ENCODE measurements around the gene ZNF213.

Gene ZNF213

GRCh38 chr16:3092501-3092941 is 42.3 kb upstream of the ZNF213 start:
- no peak for DNase-seq
- H3K36me3 ChIP-seq (ENCODE audit: control insufficient read depth, insufficient read depth, low read length) = no peaks in the 10 kb centered on the region
- H3K4me3 ChIP-seq (ENCODE audit: insufficient read depth, low read depth, low read length, poor library complexity, severe bottlenecking) = no peak overlapping the region
- H3K9me3 ChIP-seq (ENCODE audit: control insufficient read depth, low read length) = no peaks in the 10 kb centered on the region
- no peak overlapping the region for H3K27ac ChIP-seq (ENCODE audit: insufficient read depth, low read length, poor library complexity, severe bottlenecking)
- H3K4me1 ChIP-seq (ENCODE audit: control insufficient read depth, insufficient read depth, low read length, poor library complexity, severe bottlenecking) = peaks cover 33% of the 10 kb centered on the region
- no peaks in the 10 kb centered on the region for H3K27me3 ChIP-seq (replicated peaks; ENCODE audit: control insufficient read depth, insufficient read depth, low read length, poor library complexity, severe bottlenecking)

- peaks cover 27% of the 10 kb centered on the region for H3K4me1 ChIP-seq (ENCODE audit: control insufficient read depth, insufficient read depth, low read length, poor library complexity, severe bottlenecking)
Observed at GRCh38 chr16:3094289-3095027, 40.4 kb upstream of the ZNF213 start.

DNA sequence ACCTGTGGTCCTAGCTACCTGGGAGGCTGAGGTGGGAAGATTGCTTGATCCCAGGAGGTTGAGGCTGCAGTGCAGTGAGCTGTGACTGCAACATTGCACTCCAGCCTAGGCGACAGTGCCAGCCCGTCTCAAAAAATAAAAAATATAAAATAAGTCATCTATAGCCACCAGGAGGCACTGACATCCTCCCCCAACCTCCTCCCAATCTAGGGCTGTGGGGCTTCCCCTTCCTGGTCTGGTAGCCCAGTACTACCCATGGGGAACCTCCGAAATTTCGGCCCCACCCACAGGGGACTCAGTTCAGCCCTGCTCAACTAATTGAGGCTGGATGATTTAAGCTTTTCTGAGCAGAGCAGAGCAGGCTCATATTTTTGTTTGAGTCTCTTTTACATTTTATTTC is 39.0 kb upstream of the ZNF213 start:
- H3K27ac ChIP-seq (ENCODE audit: insufficient read depth, low read length, poor library complexity, severe bottlenecking) = peak overlapping the region; percentile 9
- H3K27me3 ChIP-seq (replicated peaks; ENCODE audit: control insufficient read depth, insufficient read depth, low read length, poor library complexity, severe bottlenecking) = no peaks in the 10 kb centered on the region
- H3K4me3 ChIP-seq (ENCODE audit: insufficient read depth, low read depth, low read length, poor library complexity, severe bottlenecking) = no peak overlapping the region
- no peaks in the 10 kb centered on the region for H3K9me3 ChIP-seq (ENCODE audit: control insufficient read depth, low read length)
- DNase-seq = peak; percentile 47 to 63 (median 52)
- H3K4me1 ChIP-seq (ENCODE audit: control insufficient read depth, insufficient read depth, low read length, poor library complexity, severe bottlenecking) = peaks cover 33% of the 10 kb centered on the region
- no peaks in the 10 kb centered on the region for H3K36me3 ChIP-seq (ENCODE audit: control insufficient read depth, insufficient read depth, low read length)

More at GRCh38 chr16:3094289-3095027, 40.4 kb upstream of the ZNF213 start:
- H3K36me3 ChIP-seq (ENCODE audit: control insufficient read depth, insufficient read depth, low read length) = no peaks in the 10 kb centered on the region
- no peaks in the 10 kb centered on the region for H3K9me3 ChIP-seq (ENCODE audit: control insufficient read depth, low read length)
- H3K4me3 ChIP-seq (ENCODE audit: insufficient read depth, low read depth, low read length, poor library complexity, severe bottlenecking) = no peak overlapping the region
- H3K27ac ChIP-seq (ENCODE audit: insufficient read depth, low read length, poor library complexity, severe bottlenecking) = no peak overlapping the region
- H3K27me3 ChIP-seq (replicated peaks; ENCODE audit: control insufficient read depth, insufficient read depth, low read length, poor library complexity, severe bottlenecking) = no peaks in the 10 kb centered on the region
- DNase-seq = peak; percentile 22 to 45 (median 24)

DNA sequence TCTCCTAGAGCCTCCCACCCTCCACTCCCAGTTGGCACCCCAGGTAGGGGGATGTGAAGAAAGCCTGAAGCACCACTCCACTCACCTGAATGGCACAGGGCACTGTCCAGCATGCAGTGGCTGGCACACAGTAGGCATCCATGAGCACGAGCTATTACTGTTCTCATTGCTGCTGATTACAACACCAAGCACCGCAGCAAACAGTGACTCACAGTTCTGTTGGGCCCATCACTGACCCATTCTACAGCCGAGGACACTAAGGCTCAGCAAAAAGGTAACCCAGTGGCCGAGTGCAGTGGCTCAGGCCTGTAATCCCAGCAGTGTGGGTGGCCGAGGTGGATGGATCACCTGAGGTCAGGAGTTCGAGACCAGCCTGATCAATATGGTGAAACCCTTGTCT is 38.5 kb upstream of the ZNF213 start:
- no peaks in the 10 kb centered on the region for H3K9me3 ChIP-seq (ENCODE audit: control insufficient read depth, low read length)
- H3K36me3 ChIP-seq (ENCODE audit: control insufficient read depth, insufficient read depth, low read length) = no peaks in the 10 kb centered on the region
- no peak for DNase-seq
- H3K4me3 ChIP-seq (ENCODE audit: insufficient read depth, low read depth, low read length, poor library complexity, severe bottlenecking) = no peak overlapping the region
- peaks cover 34% of the 10 kb centered on the region for H3K4me1 ChIP-seq (ENCODE audit: control insufficient read depth, insufficient read depth, low read length, poor library complexity, severe bottlenecking)
- H3K27ac ChIP-seq (ENCODE audit: insufficient read depth, low read length, poor library complexity, severe bottlenecking) = peak overlapping the region; percentile 9
- H3K27me3 ChIP-seq (replicated peaks; ENCODE audit: control insufficient read depth, insufficient read depth, low read length, poor library complexity, severe bottlenecking) = no peaks in the 10 kb centered on the region

DNA sequence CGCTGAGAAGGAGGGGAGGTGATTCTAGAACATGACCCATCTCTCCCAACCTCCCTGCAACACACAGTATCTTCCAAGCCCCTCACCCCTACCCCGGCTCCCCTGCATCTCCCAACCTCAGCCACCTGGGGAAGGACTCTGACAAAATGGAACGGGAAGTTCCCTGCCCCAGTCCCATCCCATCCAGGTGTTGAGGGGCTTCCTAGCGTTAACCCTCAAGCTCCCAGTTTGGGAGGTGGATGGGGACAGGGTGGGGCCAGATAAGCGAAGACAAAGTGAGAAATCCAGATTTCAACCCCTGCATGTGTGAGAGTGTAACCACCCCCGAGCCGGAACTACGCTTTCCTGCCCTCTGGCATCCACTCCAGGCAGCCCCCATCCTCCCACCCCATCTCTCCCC is 37.6 kb upstream of the ZNF213 start:
- Histone ChIP-seq H3K36me3 (ENCODE audit: control insufficient read depth, insufficient read depth, low read length) (no peaks in the 10 kb centered on the region), H3K4me3 (ENCODE audit: insufficient read depth, low read depth, low read length, poor library complexity, severe bottlenecking) (no peak overlapping the region), H3K9me3 (ENCODE audit: control insufficient read depth, low read length) (no peaks in the 10 kb centered on the region), H3K27me3 (replicated peaks; ENCODE audit: control insufficient read depth, insufficient read depth, low read length, poor library complexity, severe bottlenecking) (no peaks in the 10 kb centered on the region), H3K4me1 (ENCODE audit: control insufficient read depth, insufficient read depth, low read length, poor library complexity, severe bottlenecking) (peaks cover 36% of the 10 kb centered on the region), H3K27ac (ENCODE audit: insufficient read depth, low read length, poor library complexity, severe bottlenecking) (no peak overlapping the region)
- no peak for DNase-seq

DNA sequence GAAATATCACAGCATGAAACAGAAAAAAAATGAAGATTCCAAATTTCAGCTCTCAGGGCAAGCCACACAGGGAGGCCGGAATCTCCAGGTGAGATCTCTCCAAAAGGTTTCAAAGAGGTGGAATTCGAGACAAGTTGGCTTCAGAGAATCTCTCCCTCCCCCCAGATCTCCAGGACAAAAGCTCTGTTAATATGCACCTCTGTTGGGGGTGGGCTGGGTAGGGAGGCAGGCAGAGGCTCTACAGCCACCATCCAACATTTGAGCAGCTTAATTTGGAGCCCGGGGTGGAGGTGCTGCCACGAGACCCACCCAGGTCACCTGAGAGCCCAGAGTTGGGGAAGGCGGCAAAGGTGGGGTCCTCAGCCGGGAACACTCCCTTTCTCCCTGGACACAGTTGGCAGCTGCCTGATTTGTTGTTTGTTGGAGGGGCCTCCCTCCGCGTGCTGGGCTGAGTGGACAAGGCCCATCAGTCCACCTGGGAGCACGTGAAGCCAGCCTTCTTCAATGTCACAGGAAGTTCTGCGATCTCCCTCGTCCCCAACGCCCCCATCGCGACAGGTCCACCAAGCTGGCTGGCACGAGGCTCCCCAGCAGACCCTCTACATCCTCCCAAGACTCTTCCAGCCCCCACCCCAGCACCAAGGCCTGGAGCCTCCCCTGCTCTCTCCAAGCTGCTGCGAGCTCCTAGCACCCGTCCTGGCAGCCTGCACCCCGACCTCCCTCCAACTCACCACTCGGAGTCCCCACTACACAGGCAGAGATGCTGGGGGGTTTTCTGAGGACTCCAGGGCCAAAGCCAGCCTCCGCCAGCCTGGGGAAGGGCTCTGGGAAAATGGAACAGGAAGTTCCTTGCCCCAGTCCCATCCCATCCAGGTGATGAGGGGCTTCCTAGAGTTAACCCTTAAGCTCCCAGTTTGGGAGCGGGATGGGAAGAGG is 36.1 kb upstream of the ZNF213 start, which contains the start of gene ZSCAN10:
ZSCAN10 (minus strand) TSS at position 836 of the 936 bp plus-strand sequence. CDS start 6,357 bp downstream, outside the sequence.
- H3K4me1 ChIP-seq (ENCODE audit: control insufficient read depth, insufficient read depth, low read length, poor library complexity, severe bottlenecking) = peaks cover 36% of the 10 kb centered on the region
- no peak for DNase-seq
- H3K27ac ChIP-seq (ENCODE audit: insufficient read depth, low read length, poor library complexity, severe bottlenecking) = no peak within 1 kb of the TSS
- H3K36me3 ChIP-seq (ENCODE audit: control insufficient read depth, insufficient read depth, low read length) = no peaks in the 10 kb centered on the region
- no peaks in the 10 kb centered on the region for H3K27me3 ChIP-seq (replicated peaks; ENCODE audit: control insufficient read depth, insufficient read depth, low read length, poor library complexity, severe bottlenecking)
- H3K4me3 ChIP-seq (ENCODE audit: insufficient read depth, low read depth, low read length, poor library complexity, severe bottlenecking) = peak within 1 kb of the TSS; percentile 13
- no peaks in the 10 kb centered on the region for H3K9me3 ChIP-seq (ENCODE audit: control insufficient read depth, low read length)

GRCh38 chr16:3099395-3099731 is 35.5 kb upstream of the ZNF213 start:
- no peak overlapping the region for H3K4me3 ChIP-seq (ENCODE audit: insufficient read depth, low read depth, low read length, poor library complexity, severe bottlenecking)

GRCh38 chr16:3099732-3100499 is 34.9 kb upstream of the ZNF213 start:
- no peaks in the 10 kb centered on the region for H3K9me3 ChIP-seq (ENCODE audit: control insufficient read depth, low read length)
- H3K4me1 ChIP-seq (ENCODE audit: control insufficient read depth, insufficient read depth, low read length, poor library complexity, severe bottlenecking) = peaks cover 31% of the 10 kb centered on the region
- H3K4me3 ChIP-seq (ENCODE audit: insufficient read depth, low read depth, low read length, poor library complexity, severe bottlenecking) = peak overlapping the region; percentile 13
- peak; percentile 81 to 90 (median 88) for DNase-seq
- no peak overlapping the region for H3K27ac ChIP-seq (ENCODE audit: insufficient read depth, low read length, poor library complexity, severe bottlenecking)
- H3K36me3 ChIP-seq (ENCODE audit: control insufficient read depth, insufficient read depth, low read length) = no peaks in the 10 kb centered on the region
- no peaks in the 10 kb centered on the region for H3K27me3 ChIP-seq (replicated peaks; ENCODE audit: control insufficient read depth, insufficient read depth, low read length, poor library complexity, severe bottlenecking)

More at GRCh38 chr16:3099395-3099731, 35.5 kb upstream of the ZNF213 start:
- H3K27me3 ChIP-seq (replicated peaks; ENCODE audit: control insufficient read depth, insufficient read depth, low read length, poor library complexity, severe bottlenecking) = no peaks in the 10 kb centered on the region
- no peak for DNase-seq
- peaks cover 36% of the 10 kb centered on the region for H3K4me1 ChIP-seq (ENCODE audit: control insufficient read depth, insufficient read depth, low read length, poor library complexity, severe bottlenecking)
- no peaks in the 10 kb centered on the region for H3K36me3 ChIP-seq (ENCODE audit: control insufficient read depth, insufficient read depth, low read length)
- H3K27ac ChIP-seq (ENCODE audit: insufficient read depth, low read length, poor library complexity, severe bottlenecking) = no peak overlapping the region
- H3K9me3 ChIP-seq (ENCODE audit: control insufficient read depth, low read length) = no peaks in the 10 kb centered on the region

GRCh38 chr16:3101018-3101840 is 33.6 kb upstream of the ZNF213 start:
- Histone ChIP-seq H3K9me3 (ENCODE audit: control insufficient read depth, low read length) (no peaks in the 10 kb centered on the region), H3K27ac (ENCODE audit: insufficient read depth, low read length, poor library complexity, severe bottlenecking) (no peak overlapping the region), H3K4me3 (ENCODE audit: insufficient read depth, low read depth, low read length, poor library complexity, severe bottlenecking) (no peak overlapping the region), H3K36me3 (ENCODE audit: control insufficient read depth, insufficient read depth, low read length) (no peaks in the 10 kb centered on the region), H3K4me1 (ENCODE audit: control insufficient read depth, insufficient read depth, low read length, poor library complexity, severe bottlenecking) (peaks cover 31% of the 10 kb centered on the region), H3K27me3 (replicated peaks; ENCODE audit: control insufficient read depth, insufficient read depth, low read length, poor library complexity, severe bottlenecking) (no peaks in the 10 kb centered on the region)
- peak in 1 of 3 donors; percentile 27 for DNase-seq

Data from effector memory CD4-positive, alpha-beta T cell (primary cell).